SU-DHL-6 (cell line): ENCODE data around the gene LZTR1.

Experiments
- H2AFZ ChIP-seq: fragments of 200-600 bp; sonication (generic); 2 replicates; pipeline ENCODE4 v1.6.1; 2014; ENCODE audit warnings: low read depth, mild to moderate bottlenecking, moderate library complexity, mixed read lengths, antibody characterized with exemption, low read length; ENCODE audit not compliant: severe bottlenecking
- H3F3A ChIP-seq: fragments of 200-600 bp; shearing (Covaris generic); 2 replicates; pipeline ENCODE4 v1.6.0; 2016; ENCODE audit warnings: antibody characterized with exemption, mild to moderate bottlenecking; ENCODE audit not compliant: insufficient read depth
- H3K27ac ChIP-seq: fragments of 200-600 bp; sonication (generic); 2 replicates; pipeline ENCODE4 v1.5.1; 2016; ENCODE audit warnings: low read depth, mild to moderate bottlenecking, low read length, moderate library complexity, mixed read lengths
- H3K27me3 ChIP-seq: fragments of 200-600 bp; sonication (generic), shearing (Covaris generic); 2 replicates; pipeline ENCODE4 v1.6.0; 2014; ENCODE audit warnings: mild to moderate bottlenecking, low read length
- H3K36me3 ChIP-seq: fragments of 200-600 bp; sonication (generic); 2 replicates; pipeline ENCODE4 v1.6.1; 2014; ENCODE audit warnings: mild to moderate bottlenecking, low read length, mixed read lengths
- H3K4me2 ChIP-seq: fragments of 300-600, 200-600 bp; shearing (Covaris generic), sonication (generic); 2 replicates; pipeline ENCODE4 v1.6.0; 2014; ENCODE audit warnings: low read length, low read depth, mild to moderate bottlenecking; ENCODE audit not compliant: poor library complexity, severe bottlenecking
- H3K4me3 ChIP-seq: fragments of 200-600 bp; sonication (generic); 2 replicates; pipeline ENCODE4 v1.5.1; 2014; ENCODE audit warnings: antibody characterized with exemption, low read length, mild to moderate bottlenecking, mixed read lengths; ENCODE audit not compliant: insufficient read depth, poor library complexity, severe bottlenecking
- H3K79me2 ChIP-seq: fragments of 200-600 bp; sonication (generic); 2 replicates; pipeline ENCODE4 v1.6.1; 2014; ENCODE audit warnings: mild to moderate bottlenecking, low read length, moderate library complexity; ENCODE audit not compliant: insufficient read depth
- H3K9ac ChIP-seq: fragments of 200-600 bp; sonication (generic); 2 replicates; pipeline ENCODE4 v1.7.0; 2014; ENCODE audit warnings: mild to moderate bottlenecking, low read length
- H3K9me2 ChIP-seq: fragments of 200-600 bp; sonication (generic); replicated peaks from 2 replicates; pipeline ENCODE4 v1.6.1; 2014; ENCODE audit warnings: low read length; ENCODE audit not compliant: insufficient read depth
- H3K9me3 ChIP-seq: fragments of 200-600 bp; sonication (generic); 2 replicates; pipeline ENCODE4 v1.6.1; 2014; ENCODE audit warnings: low read length, mixed read lengths; ENCODE audit not compliant: insufficient read depth
- H4K20me1 ChIP-seq: fragments of 200-600 bp; sonication (generic); 2 replicates; pipeline ENCODE4 v1.6.1; 2014; ENCODE audit warnings: low read depth, mild to moderate bottlenecking, antibody characterized with exemption, low read length, moderate library complexity, mixed read lengths
- EZH2phosphoT487 ChIP-seq: fragments of 200-600 bp; sonication (generic), shearing (Covaris generic); conservative IDR thresholded peaks from 2 replicates; pipeline ENCODE4 v1.6.1; 2018; ENCODE audit warnings: mild to moderate bottlenecking, antibody characterized with exemption, low read length, moderate library complexity, mixed read lengths
- TF ChIP-seq, protein P1 (sequence below): fragments of 200-600 bp; sonication (generic); IDR thresholded peaks from one replicate; pipeline ENCODE4 v1.5.1; 2017; ENCODE audit warnings: antibody characterized with exemption, mild to moderate bottlenecking, low read length, moderate library complexity; ENCODE audit not compliant: insufficient read depth, poor library complexity, severe bottlenecking

The LZTR1 gene

DNA sequence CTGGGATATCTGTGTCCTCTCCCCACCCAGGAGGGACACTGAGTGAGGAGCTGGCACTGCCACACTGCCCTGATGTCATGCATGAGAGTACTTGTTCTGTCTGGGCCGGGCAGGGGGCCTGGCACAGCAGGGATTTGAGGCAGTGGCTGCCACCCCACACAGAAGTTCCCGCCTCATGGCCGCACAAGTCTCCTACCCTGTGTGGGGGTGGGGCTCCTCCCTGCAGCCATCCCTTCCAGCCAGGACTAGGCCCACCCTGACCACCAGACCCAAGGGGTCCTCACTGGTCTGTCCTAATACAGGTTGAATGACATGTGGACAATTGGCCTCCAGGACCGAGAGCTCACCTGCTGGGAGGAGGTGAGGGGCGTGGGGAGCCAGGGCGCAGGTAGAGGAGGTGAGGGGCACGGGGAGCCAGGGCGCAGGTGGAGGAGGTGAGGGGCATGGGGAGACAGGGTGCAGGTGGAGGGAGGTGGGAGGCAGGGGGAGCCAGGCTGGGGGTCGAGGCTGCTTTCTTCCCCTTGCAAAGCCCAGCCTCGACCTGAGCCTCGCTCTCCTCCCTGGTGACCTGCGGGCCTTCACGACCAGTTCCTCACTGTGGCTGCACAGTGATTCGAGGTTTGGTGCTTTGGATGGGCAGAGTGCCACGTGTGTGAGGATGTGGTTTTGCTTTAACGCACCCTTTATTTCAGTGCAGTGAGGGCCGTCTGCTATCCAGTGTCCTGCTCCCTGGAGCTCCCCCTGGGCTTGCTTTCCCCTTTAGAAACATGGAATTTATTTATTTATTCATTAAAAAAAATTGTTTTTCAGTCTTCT, 7.4 kb downstream of the LZTR1 start:
- H3K9me2 ChIP-seq, result no peaks in the 10 kb centered on the region
- TF ChIP-seq, protein P1, sequence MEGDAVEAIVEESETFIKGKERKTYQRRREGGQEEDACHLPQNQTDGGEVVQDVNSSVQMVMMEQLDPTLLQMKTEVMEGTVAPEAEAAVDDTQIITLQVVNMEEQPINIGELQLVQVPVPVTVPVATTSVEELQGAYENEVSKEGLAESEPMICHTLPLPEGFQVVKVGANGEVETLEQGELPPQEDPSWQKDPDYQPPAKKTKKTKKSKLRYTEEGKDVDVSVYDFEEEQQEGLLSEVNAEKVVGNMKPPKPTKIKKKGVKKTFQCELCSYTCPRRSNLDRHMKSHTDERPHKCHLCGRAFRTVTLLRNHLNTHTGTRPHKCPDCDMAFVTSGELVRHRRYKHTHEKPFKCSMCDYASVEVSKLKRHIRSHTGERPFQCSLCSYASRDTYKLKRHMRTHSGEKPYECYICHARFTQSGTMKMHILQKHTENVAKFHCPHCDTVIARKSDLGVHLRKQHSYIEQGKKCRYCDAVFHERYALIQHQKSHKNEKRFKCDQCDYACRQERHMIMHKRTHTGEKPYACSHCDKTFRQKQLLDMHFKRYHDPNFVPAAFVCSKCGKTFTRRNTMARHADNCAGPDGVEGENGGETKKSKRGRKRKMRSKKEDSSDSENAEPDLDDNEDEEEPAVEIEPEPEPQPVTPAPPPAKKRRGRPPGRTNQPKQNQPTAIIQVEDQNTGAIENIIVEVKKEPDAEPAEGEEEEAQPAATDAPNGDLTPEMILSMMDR, result no peak
- no peak for TF ChIP-seq EZH2phosphoT487
- H2AFZ ChIP-seq, result no peak overlapping the region
- no peaks in the 10 kb centered on the region for H3K27me3 ChIP-seq
- H3K9me3 ChIP-seq, result no peaks in the 10 kb centered on the region
- no peaks in the 10 kb centered on the region for H4K20me1 ChIP-seq
- H3K4me3 ChIP-seq, result no peak overlapping the region
- H3K9ac ChIP-seq, result no peak overlapping the region
- H3K79me2 ChIP-seq, result no peaks in the 10 kb centered on the region
- H3F3A ChIP-seq, result no peaks in the 10 kb centered on the region
- H3K4me2 ChIP-seq, result no peak overlapping the region
- no peaks in the 10 kb centered on the region for H3K36me3 ChIP-seq
- H3K27ac ChIP-seq, result no peak overlapping the region

DNA sequence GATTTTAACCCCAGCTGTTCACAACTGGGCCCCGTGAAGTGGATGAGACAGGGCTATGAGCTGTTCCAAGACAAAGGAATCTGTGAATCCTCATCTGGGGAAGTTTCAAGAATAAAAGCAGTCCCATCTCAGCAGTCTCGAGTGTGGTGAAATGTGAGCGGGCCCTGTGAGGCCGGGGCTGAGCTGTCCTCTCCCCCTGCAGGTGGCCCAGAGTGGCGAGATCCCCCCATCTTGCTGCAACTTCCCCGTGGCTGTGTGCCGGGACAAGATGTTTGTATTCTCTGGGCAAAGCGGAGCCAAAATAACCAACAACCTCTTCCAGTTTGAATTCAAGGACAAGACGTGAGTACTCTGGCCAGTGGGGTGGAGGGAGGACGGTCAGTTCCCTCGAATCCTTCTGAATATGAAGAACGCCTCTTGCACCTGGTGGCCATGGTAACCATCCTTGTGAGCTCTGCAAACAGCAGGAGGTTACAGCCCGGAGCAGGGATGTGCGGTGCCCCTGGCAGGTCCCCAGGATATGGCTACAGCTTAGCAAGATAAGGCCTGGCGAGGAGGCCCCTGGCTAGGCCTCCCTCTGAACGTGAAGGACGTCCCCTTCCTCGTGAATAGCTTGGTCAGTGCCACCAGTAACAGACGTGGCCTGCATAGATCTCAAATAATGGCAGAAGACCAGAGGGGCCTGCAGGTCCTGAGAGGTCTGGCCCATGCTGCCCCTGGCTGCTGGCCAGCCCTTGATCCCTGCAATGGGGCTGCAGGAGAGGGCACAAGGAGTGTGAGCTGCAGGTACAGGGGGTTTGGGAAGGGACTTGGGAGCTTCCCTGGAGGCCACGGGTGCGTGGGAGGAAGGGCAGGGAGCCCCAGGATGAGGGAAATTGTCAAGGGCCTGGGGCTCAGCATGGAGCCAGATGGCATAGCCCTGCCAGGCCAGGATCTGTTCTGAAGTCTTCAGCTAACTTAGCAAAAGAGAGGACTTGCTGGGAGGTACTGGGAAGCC, 8.4 kb downstream of the LZTR1 start:
- H3K36me3 ChIP-seq, result no peaks in the 10 kb centered on the region
- H3K4me3 ChIP-seq, result no peak overlapping the region
- no peak overlapping the region for H2AFZ ChIP-seq
- no peaks in the 10 kb centered on the region for H3F3A ChIP-seq
- no peaks in the 10 kb centered on the region for H3K9me3 ChIP-seq
- H3K27me3 ChIP-seq, result no peaks in the 10 kb centered on the region
- no peaks in the 10 kb centered on the region for H3K9me2 ChIP-seq
- H3K79me2 ChIP-seq, result no peaks in the 10 kb centered on the region
- TF ChIP-seq, protein P1, result no peak
- TF ChIP-seq EZH2phosphoT487, result no peak
- no peak overlapping the region for H3K9ac ChIP-seq
- no peak overlapping the region for H3K4me2 ChIP-seq
- no peak overlapping the region for H3K27ac ChIP-seq
- H4K20me1 ChIP-seq, result no peaks in the 10 kb centered on the region

DNA sequence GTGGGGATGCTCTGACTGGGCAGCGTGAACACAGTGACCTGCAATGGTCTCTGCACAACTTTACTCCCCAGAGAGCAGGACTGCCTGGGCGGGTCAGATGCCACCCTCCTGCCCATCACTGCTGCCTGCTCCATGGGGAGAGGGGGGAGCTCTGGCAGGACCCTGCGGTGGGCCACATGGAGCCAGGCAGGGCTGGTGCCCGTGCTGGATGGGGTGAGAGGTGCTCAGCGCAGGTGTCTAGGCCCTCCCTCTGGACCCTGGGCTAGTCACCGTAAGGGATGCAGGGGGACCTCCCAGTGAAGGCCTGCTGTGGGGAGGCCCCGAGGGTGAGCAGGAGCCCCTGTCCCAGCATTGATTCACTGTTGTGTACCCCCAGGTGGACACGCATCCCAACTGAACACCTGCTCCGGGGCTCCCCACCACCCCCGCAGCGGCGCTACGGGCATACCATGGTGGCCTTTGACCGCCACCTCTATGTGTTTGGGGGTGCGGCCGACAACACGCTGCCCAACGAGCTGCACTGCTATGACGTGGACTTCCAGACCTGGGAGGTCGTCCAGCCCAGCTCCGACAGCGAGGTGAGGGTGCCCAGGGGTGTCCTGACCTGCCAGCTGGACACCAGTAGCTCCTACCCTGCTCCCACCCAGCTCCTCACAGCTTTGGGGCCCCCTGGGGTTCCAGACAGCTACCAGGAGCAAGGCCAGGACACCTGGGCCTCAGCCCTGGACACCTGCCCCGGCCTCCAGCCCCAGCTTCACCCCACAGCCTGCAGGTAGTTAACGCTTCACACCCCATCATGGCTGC, 9.4 kb downstream of the LZTR1 start:
- H3K4me3 ChIP-seq, result no peak overlapping the region
- H2AFZ ChIP-seq, result no peak overlapping the region
- H3K79me2 ChIP-seq, result no peaks in the 10 kb centered on the region
- TF ChIP-seq, protein P1, result no peak
- TF ChIP-seq EZH2phosphoT487, result no peak
- no peak overlapping the region for H3K4me2 ChIP-seq
- no peak overlapping the region for H3K9ac ChIP-seq
- no peaks in the 10 kb centered on the region for H3K9me2 ChIP-seq
- H3K27me3 ChIP-seq, result no peaks in the 10 kb centered on the region
- no peak overlapping the region for H3K27ac ChIP-seq
- no peaks in the 10 kb centered on the region for H4K20me1 ChIP-seq
- no peaks in the 10 kb centered on the region for H3K36me3 ChIP-seq
- H3K9me3 ChIP-seq, result no peaks in the 10 kb centered on the region
- no peaks in the 10 kb centered on the region for H3F3A ChIP-seq
